H1 (cell line): ENCODE measurements around the gene AGAP3. TPM values are rescaled to one million over a fixed set of nuclear protein-coding genes. Genes with fewer than 3 reads are reported as not detected.

Source experiments
- CTCF ChIA-PET: fragments of 300-600 bp; sonication (Branson Sonifier 250); formaldehyde crosslinking; loops from one replicate; lab custom pipeline; 2021; ENCODE audit not compliant: partially characterized antibody; lab: Charles Lee
- POLR2A ChIA-PET: fragments of 300-600 bp; sonication (Branson Sonifier 250); formaldehyde crosslinking; loops from one replicate; lab custom pipeline; 2021; ENCODE audit warnings: inconsistent platforms; ENCODE audit not compliant: partially characterized antibody; lab: Charles Lee
- DNase-seq, 2 experiments: peaks; one replicate each; pipeline versions ENCODE4 v3.0.0 to v3.0.0-alpha.2; 2010 to 2022; ENCODE audit warnings: low spot score in 2 of 2, low read depth in 1 of 2, mixed read lengths in 1 of 2
- FAIRE-seq: peaks from 2 replicates; lab custom pipeline; 2011; peaks lifted over from hg19 to GRCh38; lab: Jason Lieb, UNC
- H2AFZ ChIP-seq: 2 replicates; pipeline ENCODE4 v1.8.1; 2012; ENCODE audit warnings: low read length, inconsistent platforms
- H2AK5ac ChIP-seq: 2 replicates; pipeline ENCODE4 v1.6.1; 2013; ENCODE audit warnings: low read depth, low read length
- H2BK120ac ChIP-seq: replicated peaks from 2 replicates; pipeline ENCODE3; 2013; ENCODE audit warnings: low read depth, low read length, inconsistent platforms
- H2BK12ac ChIP-seq: 2 replicates; pipeline ENCODE4 v1.6.1; 2013; ENCODE audit warnings: low read depth, low read length
- H2BK15ac ChIP-seq: 2 replicates; pipeline ENCODE4 v1.6.1; 2013; ENCODE audit warnings: low read length
- H2BK20ac ChIP-seq: 2 replicates; pipeline ENCODE4 v1.6.1; 2013; ENCODE audit warnings: low read length
- H2BK5ac ChIP-seq: 2 replicates; pipeline ENCODE4 v1.6.1; 2013; ENCODE audit warnings: low read depth, low read length
- H3K14ac ChIP-seq: 2 replicates; pipeline ENCODE4 v1.6.1; 2013; ENCODE audit warnings: inconsistent platforms; ENCODE audit not compliant: insufficient read length
- H3K18ac ChIP-seq: 2 replicates; pipeline ENCODE4 v1.6.1; 2013; ENCODE audit warnings: low read length; ENCODE audit errors: extremely low read depth
- H3K23ac ChIP-seq: 2 replicates; pipeline ENCODE4 v1.6.1; 2013; ENCODE audit warnings: inconsistent platforms; ENCODE audit not compliant: insufficient read length
- H3K23me2 ChIP-seq: 2 replicates; pipeline ENCODE4 v1.6.1; 2013; ENCODE audit warnings: low read depth, low read length
- H3K27ac ChIP-seq: 2 replicates; pipeline ENCODE4 v1.6.1; 2011; ENCODE audit warnings: low read depth, low read length, inconsistent platforms
- H3K27me3 ChIP-seq, 4 experiments: replicated peaks in 1 of 4; 1 replicate in 1 of 4; 2 replicates in 3 of 4; pipeline versions ENCODE4 v1.6.1 to v1.8.1; 2011 to 2013; ENCODE audit warnings: low read length in 3 of 4, mild to moderate bottlenecking in 3 of 4, inconsistent platforms in 2 of 4, mixed read lengths in 2 of 4, moderate library complexity in 1 of 4; ENCODE audit not compliant: control insufficient read depth in 3 of 4, insufficient read depth in 3 of 4; ENCODE audit errors: extremely low read depth in 1 of 4
- H3K36me3 ChIP-seq, 4 experiments: 2 replicates each; pipeline versions ENCODE4 v1.6.1 to v1.8.1; 2011 to 2013; ENCODE audit warnings: mild to moderate bottlenecking in 4 of 4, low read length in 3 of 4, moderate library complexity in 2 of 4, control low read depth in 1 of 4, inconsistent platforms in 1 of 4; ENCODE audit not compliant: insufficient read depth in 4 of 4, control insufficient read depth in 2 of 4
- H3K4ac ChIP-seq: replicated peaks from 2 replicates; pipeline ENCODE3; 2013; ENCODE audit warnings: low read length, low read depth, mixed read lengths, inconsistent platforms; ENCODE audit not compliant: insufficient read length
- H3K4me1 ChIP-seq, 4 experiments: replicated peaks in 1 of 4; 1 replicate in 1 of 4; 2 replicates in 3 of 4; pipeline versions ENCODE4 v1.6.1 to v1.8.1; 2011 to 2013; ENCODE audit warnings: low read length in 3 of 4, inconsistent platforms in 2 of 4, mixed read lengths in 1 of 4; ENCODE audit not compliant: insufficient read depth in 4 of 4, control insufficient read depth in 3 of 4
- H3K4me2 ChIP-seq, 2 experiments: 2 replicates each; pipeline versions ENCODE4 v1.6.1 to v1.8.1; 2011 to 2013; ENCODE audit warnings: low read depth in 2 of 2, low read length in 2 of 2, control low read depth in 1 of 2, inconsistent platforms in 1 of 2, mild to moderate bottlenecking in 1 of 2; ENCODE audit not compliant: insufficient read depth in 1 of 2
- H3K4me3 ChIP-seq, 4 experiments: fragments of 200-600, 300-600 bp in 1 of 4; sonication (generic), shearing (Covaris generic), sonication (Bioruptor Twin) in 1 of 4; 2 replicates each; pipeline versions ENCODE4 v1.5.1 to v1.8.1; 2011 to 2016; ENCODE audit warnings: low read length in 4 of 4, low read depth in 3 of 4, control low read depth in 2 of 4, inconsistent platforms in 2 of 4, mild to moderate bottlenecking in 2 of 4, mixed read lengths in 1 of 4, moderate library complexity in 1 of 4; ENCODE audit not compliant: insufficient read depth in 2 of 4; ENCODE audit errors: extremely low read depth in 1 of 4
- H3K56ac ChIP-seq: replicated peaks from 2 replicates; pipeline ENCODE3; 2013; ENCODE audit warnings: low read depth, mild to moderate bottlenecking, mixed read lengths, low read length, inconsistent platforms; ENCODE audit not compliant: insufficient read length
- H3K79me1 ChIP-seq: 2 replicates; pipeline ENCODE4 v1.6.1; 2013; ENCODE audit warnings: low read depth, low read length, control low read depth
- H3K79me2 ChIP-seq, 2 experiments: 2 replicates each; pipeline versions ENCODE4 v1.6.1 to v1.8.1; 2012 to 2013; ENCODE audit warnings: low read length in 2 of 2, mild to moderate bottlenecking in 2 of 2, inconsistent platforms in 1 of 2; ENCODE audit not compliant: insufficient read depth in 2 of 2, control insufficient read depth in 1 of 2
- H3K9ac ChIP-seq, 4 experiments: replicated peaks in 1 of 4; 1 replicate in 1 of 4; 2 replicates in 3 of 4; pipeline versions ENCODE4 v1.6.1 to v1.8.1; 2011 to 2013; ENCODE audit warnings: low read depth in 3 of 4, low read length in 3 of 4, control low read depth in 2 of 4, mild to moderate bottlenecking in 2 of 4, moderate library complexity in 2 of 4, inconsistent platforms in 1 of 4; ENCODE audit errors: extremely low read depth in 1 of 4
- H3K9me3 ChIP-seq, 2 experiments: 2 replicates each; pipeline versions ENCODE4 v1.6.1 to v1.8.1; 2012 to 2013; ENCODE audit warnings: mild to moderate bottlenecking in 2 of 2, moderate library complexity in 2 of 2, control low read depth in 1 of 2, inconsistent platforms in 1 of 2, low read depth in 1 of 2, low read length in 1 of 2, mixed read lengths in 1 of 2; ENCODE audit not compliant: insufficient read depth in 2 of 2
- H4K20me1 ChIP-seq, 2 experiments: replicated peaks in 1 of 2; 2 replicates each; pipeline versions ENCODE3 to v1.8.1; 2011 to 2013; ENCODE audit warnings: inconsistent platforms in 2 of 2, low read length in 2 of 2, mild to moderate bottlenecking in 1 of 2; ENCODE audit not compliant: insufficient read depth in 2 of 2, control insufficient read depth in 1 of 2
- H4K5ac ChIP-seq: 2 replicates; pipeline ENCODE4 v1.6.1; 2013; ENCODE audit warnings: low read length, low read depth, mixed read lengths, inconsistent platforms; ENCODE audit not compliant: insufficient read length
- H4K8ac ChIP-seq: 2 replicates; pipeline ENCODE4 v1.8.0; 2013; ENCODE audit warnings: mild to moderate bottlenecking, moderate library complexity, low read length, inconsistent platforms; ENCODE audit not compliant: insufficient read depth; ENCODE audit errors: extremely low read depth
- H4K91ac ChIP-seq: replicated peaks from 2 replicates; pipeline ENCODE3; 2013; ENCODE audit warnings: low read length, mixed read lengths, inconsistent platforms; ENCODE audit not compliant: insufficient read length
- ASH2L ChIP-seq: fragments of 200-600, 300-600 bp; sonication (generic); IDR thresholded peaks from one replicate; pipeline ENCODE4 v1.7.1; 2017; ENCODE audit warnings: low read length
- RNF2 ChIP-seq: fragments of 200-900, 300-1000 bp; sonication (generic); IDR thresholded peaks from 2 replicates; pipeline ENCODE4 v1.7.1; 2016; ENCODE audit warnings: borderline replicate concordance, low read depth, mild to moderate bottlenecking, antibody characterized with exemption, low read length; ENCODE audit not compliant: poor library complexity, severe bottlenecking; ENCODE audit errors: missing control alignments
- SIN3A ChIP-seq, 2 experiments: IDR thresholded peaks in 1 of 2; conservative IDR thresholded peaks in 1 of 2; 2 replicates each; pipeline ENCODE4 v1.6.1; 2011 to 2012; ENCODE audit warnings: low read length in 2 of 2, improper control_type of control experiment in 1 of 2, low read depth in 1 of 2, mild to moderate bottlenecking in 1 of 2
- SP2 ChIP-seq: IDR thresholded peaks from 2 replicates; pipeline ENCODE4 v1.6.1; 2012; ENCODE audit warnings: mild to moderate bottlenecking, low read length, inconsistent platforms
- SP4 ChIP-seq: IDR thresholded peaks from 2 replicates; pipeline ENCODE4 v1.6.1; 2012; ENCODE audit warnings: low read length, inconsistent platforms
- USF2 ChIP-seq: IDR thresholded peaks from 2 replicates; pipeline ENCODE4 v1.6.1; 2011; ENCODE audit warnings: low read length, improper control_type of control experiment
- WGBS, 2 experiments: shearing (Covaris generic) in 1 of 2; methylation state at CpG; one replicate each; pipeline versions ENCODE4 v1.1.6 to v1.1.7; 2013 to 2015; ENCODE audit warnings: low lambda C conversion rate in 2 of 2, mixed read lengths in 2 of 2, inconsistent platforms in 1 of 2, low coverage in 1 of 2, missing lambda C conversion rate in 1 of 2; ENCODE audit not compliant: insufficient replicate concordance in 2 of 2, insufficient coverage in 1 of 2, insufficient read length in 1 of 2; ENCODE audit errors: extremely low coverage in 1 of 2, missing lambda C conversion rate in 1 of 2; 5-methylcytosine and 5-hydroxymethylcytosine counted together
- polyA plus RNA-seq, 7 experiments: library from polyadenylated mRNA; depleted of rRNA in 3 of 7; stranded (reverse) in 5 of 7; unstranded in 2 of 7; fragments of >200 nt in 5 of 7; fragments of 200-250 nt in 2 of 7; gene quantifications; 1 replicate in 5 of 7; 2 replicates in 1 of 7; 4 replicates in 1 of 7; pipeline versions ENCODE4 v1.2.1 to v1.2.3, GENCODE V29; 2011 to 2013; ENCODE audit warnings: missing spikeins in 2 of 7, mixed read lengths in 2 of 7
- total RNA-seq: library from RNA; stranded (reverse); fragmentation: NEBNext Ultra II Directional; extraction: Animal tissue kit (Norgen Biotek cat#: 25700); gene quantifications from 2 replicates; pipeline ENCODE4 v1.2.1, GENCODE V29; 2021

Gene AGAP3
- total and polyA plus RNA-seq, 2 of the 8 experiments (the other 6 are each of a cell fraction or from before 2014, with no cell fraction given) = 66.4 to 120 TPM

GRCh38 chr7:151123158-151123821, 37.0 kb downstream of the AGAP3 start:
- Histone ChIP-seq H2AK5ac (no peak overlapping the region), H3K27ac (no peak overlapping the region), H3K27me3 (peaks cover 0 to 13% (median 4%) of the 10 kb centered on the region in 4 experiments; a peak in 5 of 7 replicates), H3K79me2 (no peaks in the 10 kb centered on the region), H3K23ac (no peak overlapping the region), H3K23me2 (peaks cover 5% of the 10 kb centered on the region; the same call in 1 of the 2 replicates), H4K5ac (no peak overlapping the region), H3K4me2 (no peak overlapping the region), H3K4ac (no peak overlapping the region), H4K8ac (peak overlapping the region; percentile 65; the same call in 1 of the 2 replicates), H2BK5ac (no peak overlapping the region), H4K91ac (no peak overlapping the region), H2BK20ac (no peak overlapping the region), H3K9me3 (no peaks in the 10 kb centered on the region), H2AFZ (no peak overlapping the region), H3K36me3 (peaks cover 0 to 30% (median 4%) of the 10 kb centered on the region in 4 experiments; a peak in 3 of 8 replicates), H3K4me1 (peaks cover 0 to 23% (median 7%) of the 10 kb centered on the region in 4 experiments; a peak in 6 of 7 replicates), H2BK120ac (no peak overlapping the region), H3K79me1 (no peaks in the 10 kb centered on the region), H2BK12ac (no peak overlapping the region), H3K14ac (no peak overlapping the region), H3K9ac (no peak overlapping the region), H3K4me3 (no peak overlapping the region), H3K56ac (no peak overlapping the region), H2BK15ac (no peak overlapping the region), H4K20me1 (peaks cover 8 to 40% of the 10 kb centered on the region in 2 experiments), H3K18ac (no peak overlapping the region)
- POLR2A ChIA-PET = interaction anchor here (0.9 to 2.0 kb wide), 3 partner anchors 8 to 16 kb away, joined by 3 to 7 read pairs (median 4); no protein-coding TSS in a partner anchor
- FAIRE-seq (no peak), DNase-seq (no peak)
- TF ChIP-seq SIN3A (conservative IDR thresholded peaks at IDR 0.05 in 1 of 2, IDR thresholded peaks at IDR 0.05 in 1 of 2; ENCODE audit: low read depth in 1 of 2, low read length in 2 of 2) (no peak), ASH2L (no peak), SP2 (no peak), RNF2 (no peak), USF2 (no peak), SP4 (no peak)
- CTCF ChIA-PET = interaction anchor here (0.6 to 11.7 kb wide), 38 partner anchors 8 to 245 kb away, joined by 3 to 197 read pairs (median 4); partner anchors contain the start of genes ABCF2 and GBX1
- 90% methylated on average over 30 of the region's 50 CpGs; no CpG with 5 or more reads in 1 of the 2 experiments for WGBS, 2 experiments
